PC-9 (cell line): ENCODE results near the gene HELZ2. TPM values are rescaled to one million over a fixed set of nuclear protein-coding genes. Genes with fewer than 3 reads are reported as not detected.

ENCODE experiments used
- BruUV-seq: library from RNA; stranded (reverse); fragments of 400-500 nt; replicated peaks from 2 replicates; lab custom pipeline; 2021; lab: Mats Ljungman, UMichigan
- CTCF ChIA-PET: fragments of 300-600 bp; sonication (Branson Sonifier 250); formaldehyde crosslinking; loops from one replicate; lab custom pipeline; 2022; ENCODE audit warnings: antibody characterized with exemption; lab: Charles Lee
- POLR2A ChIA-PET: fragments of 300-600 bp; sonication (Branson Sonifier 250); formaldehyde crosslinking; loops from one replicate; lab custom pipeline; 2022; ENCODE audit warnings: antibody characterized with exemption; ENCODE audit not compliant: unreplicated experiment; lab: Charles Lee
- DNase-seq, 2 experiments: peaks; one replicate each; pipeline versions ENCODE4 v3.0.0 to v3.0.0-alpha.2; 2015 to 2022; ENCODE audit warnings: mixed read lengths in 1 of 2
- H2AFZ ChIP-seq: fragments of 200-600 bp; sonication (generic); 2 replicates; pipeline ENCODE4 v1.8.1; 2017; ENCODE audit warnings: antibody characterized with exemption
- H3F3A ChIP-seq: fragments of 200-600 bp; sonication (generic); 2 replicates; pipeline ENCODE4 v1.8.1; 2017; ENCODE audit warnings: antibody characterized with exemption, mild to moderate bottlenecking, low read depth; ENCODE audit not compliant: insufficient read depth
- H3K27ac ChIP-seq: fragments of 200-600 bp; sonication (generic); 2 replicates; pipeline ENCODE4 v1.6.1; 2016; ENCODE audit warnings: mixed run types
- H3K27me3 ChIP-seq: fragments of 200-600 bp; sonication (generic); 2 replicates; pipeline ENCODE4 v1.6.1; 2016; ENCODE audit warnings: low read depth, mixed run types; ENCODE audit not compliant: insufficient read depth
- H3K36me3 ChIP-seq: fragments of 200-600 bp; sonication (generic); 2 replicates; pipeline ENCODE4 v1.6.1; 2016; ENCODE audit warnings: low read depth, mixed run types
- H3K4me1 ChIP-seq: fragments of 200-600 bp; sonication (generic); replicated peaks from 2 replicates; pipeline ENCODE4 v1.6.1; 2016; ENCODE audit warnings: mixed run types; ENCODE audit not compliant: insufficient read depth
- H3K4me2 ChIP-seq: fragments of 200-600 bp; sonication (generic); 2 replicates; pipeline ENCODE4 v1.6.1; 2017; ENCODE audit warnings: mixed run types
- H3K4me3 ChIP-seq: fragments of 200-600 bp; sonication (generic); 2 replicates; pipeline ENCODE4 v1.6.1; 2016; ENCODE audit warnings: mixed run types
- H3K79me2 ChIP-seq: fragments of 200-600 bp; sonication (generic); 2 replicates; pipeline ENCODE4 v1.6.1; 2017; ENCODE audit warnings: low read depth, mixed run types
- H3K9me2 ChIP-seq: fragments of 200-600 bp; sonication (generic); 2 replicates; pipeline ENCODE4 v1.8.1; 2017; ENCODE audit warnings: mild to moderate bottlenecking; ENCODE audit not compliant: insufficient read depth
- H3K9me3 ChIP-seq: fragments of 200-600 bp; sonication (generic); 2 replicates; pipeline ENCODE4 v1.8.1; 2016; ENCODE audit warnings: low read depth; ENCODE audit not compliant: insufficient read depth
- H4K20me1 ChIP-seq: fragments of 200-600 bp; sonication (generic); 2 replicates; pipeline ENCODE4 v1.8.1; 2017; ENCODE audit not compliant: insufficient read depth
- CTCF ChIP-seq: fragments of 200-600 bp; sonication (generic); conservative IDR thresholded peaks from 2 replicates; pipeline ENCODE4 v1.6.1; 2017; ENCODE audit warnings: mixed run types, antibody characterized with exemption, mild to moderate bottlenecking, moderate library complexity
- EZH2 ChIP-seq: fragments of 200-600 bp; sonication (generic); IDR thresholded peaks from 2 replicates; pipeline ENCODE4 v1.8.0; 2017; ENCODE audit warnings: antibody characterized with exemption, low read depth
- intact Hi-C: fragments of 100-400 bp; cut with micrococcal nuclease; formaldehyde crosslinking; loops from one replicate; pipeline ENCODE4 v1.10.0; 2022; ENCODE audit not compliant: unreplicated experiment
- total RNA-seq: library from RNA; stranded (reverse); gene quantifications from 2 replicates; pipeline ENCODE4 v1.2.3, GENCODE V29; 2021

The HELZ2 gene
- total RNA-seq, 1 experiment from 2014 or later = 33.7 TPM

DNA sequence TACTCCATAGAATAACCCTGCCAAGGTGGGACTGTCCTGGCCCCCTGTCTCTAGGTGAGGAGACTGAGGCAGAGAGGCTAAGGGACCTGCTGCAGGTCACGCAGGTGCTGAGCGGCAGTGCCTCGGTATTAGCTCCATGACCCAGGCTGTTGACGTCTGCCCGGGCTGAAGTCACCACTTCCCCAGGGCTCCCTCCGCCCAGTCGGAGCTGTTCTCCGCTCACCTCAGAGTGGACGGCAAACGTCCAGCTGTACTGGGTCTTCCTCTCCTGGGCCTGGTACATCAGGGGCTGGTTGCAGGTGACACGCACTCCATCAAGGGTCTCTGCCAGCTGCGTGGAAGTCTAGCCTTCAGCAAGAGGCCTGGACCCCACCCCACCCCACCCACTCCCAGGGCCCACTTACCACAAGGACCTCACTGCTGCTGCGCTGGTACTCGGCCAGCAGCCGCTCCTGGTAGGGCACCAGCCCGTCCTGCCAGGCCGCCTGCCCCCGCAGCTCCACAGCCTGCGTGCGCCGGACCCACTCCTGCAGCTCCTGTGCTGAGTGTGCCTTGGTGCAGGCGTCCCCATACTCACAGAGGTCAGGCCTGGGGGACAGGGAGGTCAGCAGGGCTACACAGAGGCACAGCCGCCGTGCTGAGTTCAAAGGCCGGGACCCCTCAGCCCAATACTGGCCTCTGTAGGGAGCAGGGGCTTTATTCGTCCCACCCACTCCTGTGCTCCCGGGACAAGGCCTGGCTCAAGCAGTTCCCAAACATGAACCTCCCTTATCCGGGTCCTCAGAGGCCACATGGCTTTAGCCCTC is 3.6 kb downstream of the HELZ2 start:
- Histone ChIP-seq H3K79me2 (peaks cover 5% of the 10 kb centered on the region; the same call in 1 of the 2 replicates), H3K27ac (no peak overlapping the region), H3F3A (peaks cover 12% of the 10 kb centered on the region; the same call in 1 of the 2 replicates), H3K9me2 (no peaks in the 10 kb centered on the region), H3K4me2 (no peak overlapping the region), H3K4me1 (peaks cover 7% of the 10 kb centered on the region), H4K20me1 (0 out of 2 replicates have a peak, but pooled peaks cover 4% of the 10 kb centered on the region), H2AFZ (no peak overlapping the region), H3K4me3 (no peak overlapping the region), H3K9me3 (no peaks in the 10 kb centered on the region), H3K27me3 (no peaks in the 10 kb centered on the region), H3K36me3 (no peaks in the 10 kb centered on the region)
- CTCF ChIA-PET = no interaction called here
- DNase-seq = no peak
- no TSS peak for BruUV-seq
- intact Hi-C loops = no loop called here
- POLR2A ChIA-PET = no interaction called here
- no peak for TF ChIP-seq EZH2
- no peak for TF ChIP-seq CTCF

- BruUV-seq = no TSS peak
- Histone ChIP-seq H3K4me2 (no peak overlapping the region), H3F3A (peaks cover 3% of the 10 kb centered on the region; the same call in 1 of the 2 replicates), H3K9me3 (no peaks in the 10 kb centered on the region), H3K4me1 (peaks cover 6% of the 10 kb centered on the region), H3K27ac (no peak overlapping the region), H2AFZ (no peak overlapping the region), H3K36me3 (no peaks in the 10 kb centered on the region), H3K27me3 (no peaks in the 10 kb centered on the region), H3K79me2 (peaks cover 5% of the 10 kb centered on the region; the same call in 1 of the 2 replicates), H4K20me1 (0 out of 2 replicates have a peak, but pooled peaks cover 4% of the 10 kb centered on the region), H3K9me2 (no peaks in the 10 kb centered on the region), H3K4me3 (no peak overlapping the region)
- TF ChIP-seq CTCF (no peak), EZH2 (no peak)
- intact Hi-C loops = no loop called here
- ChIA-PET CTCF (no interaction called here), POLR2A (interaction anchor here (0.6 kb wide), 1 partner anchor 73 kb away, joined by 3 read pairs; no protein-coding TSS in a partner anchor)
- DNase-seq = no peak
Measured at GRCh38 chr20:63568986-63569949, 4.8 kb downstream of the HELZ2 start.
